GM19324 (cell line): Measurements from ENCODE around the gene L3MBTL4.

Experiments used
- ATAC-seq: cut with Tn5 transposase; IDR thresholded peaks from one replicate; pipeline ENCODE4 v1.9.1; 2021; ENCODE audit warnings: mild to moderate bottlenecking, moderate library complexity; ENCODE audit not compliant: unreplicated experiment, low FRiP score

L3MBTL4 gene

DNA sequence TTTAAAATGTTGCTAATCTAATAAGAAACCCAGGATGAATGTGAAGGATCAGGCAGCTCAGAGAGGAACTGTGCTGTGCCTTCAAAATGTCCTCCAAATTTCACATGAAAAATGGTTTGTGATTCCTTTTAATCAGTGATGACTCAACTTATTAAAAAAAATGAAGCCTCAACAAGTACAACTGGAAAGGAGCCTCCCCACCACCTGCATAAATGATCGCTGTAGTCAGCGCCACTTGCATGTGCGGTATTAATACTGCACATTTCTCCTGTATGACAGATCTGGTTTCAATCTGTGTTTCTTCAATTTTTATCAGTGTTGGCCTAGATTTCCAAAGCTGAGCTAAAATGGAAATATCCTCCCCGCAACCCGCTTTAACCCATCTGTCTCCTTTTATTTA lies 404.4 kb downstream of the L3MBTL4 start:
- no peak for ATAC-seq

DNA sequence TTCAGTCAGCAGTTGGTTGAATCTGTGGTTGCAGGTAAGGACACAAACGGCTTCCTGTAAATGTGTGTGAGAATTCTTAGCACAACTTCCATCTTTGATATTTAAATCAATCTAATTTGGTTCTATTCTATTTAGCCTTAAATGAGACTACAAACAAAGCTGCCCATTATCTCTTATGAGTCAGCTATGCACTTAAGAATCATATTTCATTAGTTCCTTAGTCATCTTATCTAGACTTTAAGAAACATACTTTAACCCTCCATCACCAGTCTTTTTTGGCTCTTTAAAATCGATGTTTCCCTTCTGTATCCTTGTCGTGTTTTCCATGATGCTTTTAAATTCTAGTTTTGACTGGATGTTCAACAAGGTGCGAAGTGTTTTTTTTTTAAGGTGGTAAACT lies 405.0 kb downstream of the L3MBTL4 start:
- no peak for ATAC-seq

DNA sequence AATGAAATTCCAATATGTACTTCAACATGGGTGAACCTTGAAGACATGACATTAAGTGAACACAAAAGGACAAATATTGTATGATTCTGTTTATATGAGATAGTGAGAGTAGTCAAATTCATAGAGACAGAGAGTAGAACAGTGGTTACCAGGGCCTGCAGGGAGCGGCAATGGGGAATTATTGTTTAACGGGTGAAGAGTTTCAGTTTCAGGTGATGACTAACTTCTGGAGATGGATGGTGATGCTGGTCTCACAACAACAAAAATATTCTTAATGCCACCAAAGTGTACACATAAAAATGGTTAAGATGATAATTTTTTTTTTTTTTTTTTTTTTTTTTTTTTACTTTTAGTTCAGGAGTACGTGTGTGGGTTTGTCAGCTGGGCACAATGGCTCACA lies 410.0 kb downstream of the L3MBTL4 start:
- ATAC-seq = peak; percentile 97

DNA sequence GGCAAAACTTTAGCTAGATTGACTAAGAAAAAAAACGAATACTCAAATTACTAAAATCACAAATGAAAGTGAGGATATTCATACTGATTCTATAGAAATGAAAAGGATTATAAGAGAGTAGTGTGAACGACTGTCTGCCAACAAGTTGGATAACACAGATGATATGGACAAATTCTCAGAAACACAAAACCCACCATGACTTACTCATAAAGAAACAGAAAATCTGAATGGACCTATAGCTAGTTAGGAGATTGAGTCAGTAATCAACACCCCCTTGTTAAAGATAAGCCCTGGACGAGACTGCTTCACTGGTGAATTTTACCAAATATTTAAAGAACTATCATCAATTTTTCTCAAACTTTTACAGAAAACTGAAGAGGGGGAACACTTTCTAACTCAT lies 410.6 kb downstream of the L3MBTL4 start:
- ATAC-seq = peak; percentile 27

DNA sequence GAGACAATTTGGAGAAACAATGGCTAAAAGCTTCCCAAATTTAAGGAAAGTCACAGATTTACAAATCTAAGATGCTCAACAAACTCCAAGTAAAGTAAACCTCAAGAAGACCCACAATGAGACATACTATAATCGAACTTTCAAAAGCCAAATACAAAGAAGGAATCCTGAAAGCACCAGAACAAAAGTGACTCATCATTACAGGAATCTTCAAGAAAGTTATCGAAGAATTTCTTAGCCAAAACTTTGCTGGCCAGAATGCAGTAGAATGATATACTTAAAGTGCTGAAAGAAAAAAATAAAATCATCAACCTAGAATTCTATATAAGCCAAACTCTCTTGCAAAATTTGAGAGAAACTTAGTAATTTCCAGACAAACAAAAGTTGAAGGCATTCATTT lies 412.8 kb downstream of the L3MBTL4 start:
- ATAC-seq = no peak

DNA sequence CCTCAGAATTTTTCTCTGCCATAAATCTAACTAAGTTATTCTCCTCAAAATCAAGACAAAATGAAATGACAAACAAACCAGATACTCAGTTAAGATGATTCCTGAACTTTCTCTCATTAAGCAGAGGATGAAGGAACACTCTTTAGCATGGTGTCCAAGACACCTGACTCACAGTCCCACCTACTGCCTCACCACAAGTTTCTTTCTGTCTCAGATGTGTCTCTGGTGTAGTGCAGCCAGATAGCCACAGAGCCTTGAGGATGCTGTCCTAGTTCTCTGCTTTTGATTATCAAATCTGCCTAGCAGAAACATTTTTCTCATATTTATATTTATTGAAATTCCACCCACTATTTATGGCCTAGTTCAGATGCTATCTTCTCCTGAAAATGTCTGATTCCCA lies 415.8 kb downstream of the L3MBTL4 start:
- ATAC-seq = peak; percentile 62

DNA sequence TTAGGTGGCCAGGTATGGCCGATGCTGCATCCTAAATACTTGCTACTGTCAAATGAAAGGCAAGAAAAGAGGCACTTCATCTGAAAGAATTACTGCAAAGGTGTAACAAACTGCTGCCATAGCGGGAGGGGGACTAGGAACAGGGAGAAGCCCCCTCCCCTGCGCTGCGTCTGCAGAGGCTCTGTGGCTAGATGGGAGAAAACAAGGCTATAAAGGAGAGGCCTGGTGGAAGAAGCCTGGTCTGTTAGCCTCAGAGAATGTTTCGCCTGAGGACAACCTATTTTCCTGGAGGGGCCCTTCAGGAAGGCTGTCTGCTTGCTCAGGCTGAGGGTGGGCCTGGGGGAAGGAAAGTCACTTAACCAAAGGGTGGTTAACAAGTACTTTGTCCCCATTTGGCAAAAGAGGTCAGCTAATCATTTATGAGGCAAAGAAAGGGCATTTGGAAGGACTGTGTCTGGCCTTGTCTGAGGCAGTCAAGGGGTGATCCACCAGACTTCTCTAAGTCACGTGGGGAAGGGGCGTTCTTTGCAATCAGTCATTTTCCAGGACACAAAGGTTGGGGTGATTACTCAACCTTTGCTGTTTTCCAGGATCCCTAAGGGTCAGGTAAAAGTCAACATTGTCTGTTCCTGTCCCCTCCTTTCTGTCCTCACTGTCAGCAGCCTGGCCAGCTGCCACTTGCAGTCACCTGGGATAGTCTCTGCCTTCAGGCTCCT lies 416.4 kb downstream of the L3MBTL4 start:
- no peak for ATAC-seq

DNA sequence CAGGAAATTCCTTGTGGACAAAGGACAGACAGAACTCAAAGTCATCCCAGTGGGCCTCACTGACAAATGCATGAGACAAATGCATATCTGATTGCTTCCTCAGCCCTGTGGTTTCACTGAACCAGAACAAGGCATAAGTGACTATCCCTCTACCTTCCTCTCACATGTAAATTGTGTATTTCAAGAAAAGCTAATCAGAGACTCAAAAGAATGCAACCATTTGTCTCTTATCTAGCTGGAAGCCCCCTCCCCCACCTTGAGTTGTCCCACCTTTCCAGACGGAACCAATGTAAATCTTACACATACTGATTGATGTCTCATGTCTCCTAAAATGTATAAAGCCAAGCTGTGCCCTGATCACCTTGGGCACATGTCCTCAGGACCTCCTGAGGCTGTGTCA lies 417.4 kb downstream of the L3MBTL4 start:
- no peak for ATAC-seq

DNA sequence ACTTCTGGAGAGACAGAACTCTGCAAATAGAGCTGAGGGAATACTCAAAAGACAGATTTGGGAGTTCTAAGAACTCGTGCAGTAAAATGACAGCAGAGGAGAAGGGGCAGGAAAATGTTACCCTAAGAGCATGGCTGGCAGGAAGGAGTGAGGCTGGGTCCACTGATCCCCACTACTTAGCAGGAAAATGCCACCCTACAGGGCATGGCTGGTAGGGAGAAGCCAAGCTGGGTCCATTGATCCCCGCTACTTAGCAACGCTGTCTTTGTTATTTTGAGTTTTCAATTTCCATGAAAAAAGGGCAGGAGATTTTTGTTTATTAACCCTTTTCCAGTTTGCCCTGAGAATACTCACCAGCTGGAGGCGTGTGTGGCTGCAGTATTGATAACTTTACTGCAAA lies 419.1 kb downstream of the L3MBTL4 start:
- ATAC-seq = no peak

DNA sequence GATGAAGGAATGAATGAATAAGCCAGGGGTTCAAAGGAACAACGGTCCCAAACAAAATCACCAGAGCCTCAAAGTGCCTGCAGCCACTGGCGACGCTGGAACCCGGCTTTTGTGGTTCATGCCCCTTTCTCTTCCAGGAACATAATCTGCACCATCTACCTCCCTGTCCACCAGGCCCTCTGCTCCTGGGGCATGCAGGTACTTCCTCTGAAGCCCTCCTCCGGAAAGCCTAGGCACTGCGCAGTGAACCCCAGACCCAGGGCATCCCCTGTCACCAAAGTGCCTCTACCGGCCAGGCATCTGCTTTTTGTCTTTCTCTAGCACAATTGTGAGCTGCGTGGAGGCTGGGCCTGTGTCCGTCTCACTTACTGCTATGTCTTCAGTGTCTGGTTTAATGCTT lies 420.8 kb downstream of the L3MBTL4 start:
- no peak for ATAC-seq

DNA sequence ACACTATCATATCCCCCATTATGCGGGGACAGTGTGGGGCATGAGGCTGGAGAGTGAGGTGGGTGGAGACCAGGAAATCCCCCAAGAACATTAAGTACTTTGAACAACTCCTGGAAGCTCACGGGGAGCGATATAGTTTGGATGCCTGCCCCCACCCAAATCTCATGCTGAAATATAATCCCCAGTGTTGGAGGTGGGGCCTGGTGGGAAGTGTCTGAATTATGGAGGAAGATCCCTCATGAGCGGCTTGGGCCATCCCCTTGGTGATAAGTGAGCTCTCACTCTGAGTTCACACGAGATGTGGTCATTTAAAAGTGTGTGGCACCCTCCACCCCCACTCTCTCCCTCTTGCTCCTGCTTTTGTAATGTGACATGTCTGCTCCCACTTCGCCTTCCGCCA lies 422.3 kb downstream of the L3MBTL4 start:
- no peak for ATAC-seq

DNA sequence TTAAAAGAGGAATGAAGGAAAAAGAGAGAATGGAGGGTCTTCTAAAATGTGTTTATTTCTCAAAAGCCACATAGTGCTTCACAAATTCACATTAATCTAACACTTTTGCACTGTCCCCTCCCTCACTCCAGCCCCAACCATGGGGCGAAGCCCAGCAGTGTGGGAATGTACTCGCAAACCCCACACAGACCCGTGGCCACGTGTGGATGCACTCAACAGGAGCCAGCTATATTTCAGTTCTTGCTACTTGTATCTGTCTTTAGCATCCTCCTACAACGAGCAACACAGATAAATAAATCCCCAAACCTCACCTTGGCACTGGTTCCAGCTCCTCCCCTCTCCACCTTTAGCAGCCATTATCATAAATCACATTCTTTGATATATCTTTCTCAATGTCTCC lies 427.5 kb downstream of the L3MBTL4 start:
- ATAC-seq = no peak

DNA sequence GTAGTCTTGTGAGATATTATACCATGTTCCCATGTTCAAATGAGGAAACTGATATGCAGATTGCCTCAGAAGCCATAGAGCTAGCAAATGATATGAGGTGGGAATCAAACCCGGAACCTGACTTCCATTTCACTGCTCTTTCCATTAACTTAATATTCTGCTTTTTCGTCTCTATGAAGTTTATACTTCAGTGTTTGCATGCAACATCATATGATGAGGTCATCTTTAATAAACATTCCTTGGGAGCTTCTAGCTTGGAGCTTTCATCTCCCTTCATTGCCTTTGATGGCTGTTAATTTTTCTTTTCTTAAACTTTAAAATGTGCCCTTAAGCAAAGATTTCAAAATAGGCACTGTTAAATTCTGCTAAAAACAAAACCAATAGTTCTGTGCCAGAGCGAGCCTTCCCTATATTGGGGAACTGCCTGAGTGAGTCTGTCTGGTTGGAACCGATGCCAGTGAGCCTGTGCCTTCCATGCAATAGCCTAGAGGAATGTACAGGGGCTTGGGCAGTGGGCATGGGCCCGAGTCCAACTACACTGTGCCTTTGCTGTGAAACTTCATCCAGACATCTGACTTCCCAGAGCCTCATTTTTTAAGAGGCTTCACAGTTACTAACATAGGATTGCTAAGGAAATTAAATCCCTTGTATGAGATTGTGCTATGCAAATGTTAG lies 428.3 kb downstream of the L3MBTL4 start:
- no peak for ATAC-seq

DNA sequence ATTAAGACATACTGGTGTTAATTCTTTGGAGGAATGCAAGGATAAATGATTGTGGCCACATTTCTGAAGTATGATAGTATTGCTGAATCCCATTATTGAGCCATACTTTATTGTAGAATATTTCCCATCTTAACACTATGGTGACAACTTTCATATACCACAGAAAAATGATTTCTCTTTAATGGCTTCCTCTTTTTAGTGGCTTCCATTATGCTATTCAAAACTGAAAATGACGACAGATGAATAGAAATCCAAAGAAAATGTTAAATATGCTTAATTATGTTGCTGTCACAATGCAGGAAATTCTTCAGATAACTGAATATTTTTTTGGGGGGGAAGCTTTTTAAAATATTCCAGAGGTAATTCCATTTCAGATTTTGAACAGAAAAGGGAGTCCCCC lies 430.5 kb downstream of the L3MBTL4 start:
- no peak for ATAC-seq

DNA sequence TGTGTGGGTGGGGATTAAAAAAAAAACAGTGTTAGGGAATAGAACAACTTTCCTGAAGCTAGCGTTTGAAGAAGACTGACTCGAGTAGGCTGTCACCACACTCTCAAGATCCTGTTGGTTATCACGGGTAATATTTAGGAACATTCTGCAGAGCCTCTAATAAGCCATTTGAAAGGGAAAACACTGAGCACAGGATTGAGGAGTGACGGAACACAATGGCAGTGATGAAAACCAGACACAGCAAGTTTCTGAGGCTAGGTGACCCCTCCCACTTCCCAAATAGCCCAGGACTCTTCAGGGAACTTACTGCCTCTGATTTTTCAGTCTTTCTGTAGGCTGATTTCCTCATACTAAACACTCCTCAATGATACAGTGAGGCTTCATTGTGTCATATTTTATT lies 431.2 kb downstream of the L3MBTL4 start:
- no peak for ATAC-seq

DNA sequence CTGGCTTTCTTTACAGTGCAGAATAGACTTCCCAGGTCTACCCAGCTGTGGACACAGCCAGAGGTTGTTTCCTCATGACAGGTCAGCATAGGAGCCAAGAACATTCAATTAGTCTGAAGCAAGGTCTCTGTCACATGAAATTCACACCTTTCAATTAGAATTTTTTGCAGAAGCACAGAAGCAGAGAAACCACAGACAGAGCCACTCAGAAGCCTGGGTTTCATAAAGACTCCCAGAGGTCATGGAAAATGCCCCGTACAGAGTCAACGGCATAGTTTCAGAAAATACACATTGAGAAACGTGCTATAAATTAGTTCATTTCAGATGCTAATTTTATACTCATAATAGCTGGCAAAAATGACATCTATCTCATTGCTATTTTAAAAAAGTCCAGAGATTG lies 432.4 kb downstream of the L3MBTL4 start:
- ATAC-seq = peak; percentile 48

DNA sequence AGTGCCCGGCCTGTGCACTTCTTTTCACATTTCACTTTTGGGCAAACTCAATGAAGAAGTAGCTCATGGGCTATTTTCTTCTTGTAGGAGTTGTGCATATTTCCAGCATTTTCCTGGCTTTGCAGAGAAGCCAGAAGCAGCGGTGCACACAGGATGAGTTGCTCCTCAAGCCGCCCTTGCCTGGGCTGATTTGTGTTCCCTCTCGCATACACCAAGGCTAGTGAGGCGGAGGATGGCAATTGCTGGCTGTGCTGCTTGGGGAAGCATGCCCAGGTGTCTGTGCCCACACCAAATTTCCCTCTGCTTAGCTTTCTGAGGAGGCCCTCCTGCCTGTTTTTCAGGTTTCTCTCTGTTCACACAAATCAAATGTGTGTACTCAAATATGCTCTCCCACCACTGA lies 434.0 kb downstream of the L3MBTL4 start:
- ATAC-seq = no peak

DNA sequence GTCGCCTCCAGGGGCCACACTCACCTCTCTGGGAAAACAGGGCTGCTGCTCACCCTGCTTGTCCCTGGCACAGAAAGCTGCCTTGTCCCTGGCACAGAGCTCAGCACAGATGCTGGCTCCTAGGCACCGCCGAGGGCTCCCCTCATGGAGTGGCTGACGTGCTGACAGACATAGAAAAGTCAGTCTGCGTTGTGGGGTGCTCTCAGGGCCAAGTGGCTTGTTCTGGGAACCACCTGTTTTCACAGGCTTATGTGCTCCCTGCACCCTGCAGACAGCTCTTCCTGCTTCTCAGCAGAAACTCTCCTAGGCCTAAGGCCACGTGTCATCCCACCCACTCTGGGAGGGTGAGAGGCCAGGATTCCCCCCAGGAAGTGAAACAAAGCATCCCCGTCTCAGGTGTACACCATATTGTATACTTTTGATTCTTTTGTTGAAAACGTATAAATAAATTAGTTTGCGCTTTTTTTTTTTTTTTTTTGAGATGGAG lies 434.7 kb downstream of the L3MBTL4 start:
- ATAC-seq = no peak

DNA sequence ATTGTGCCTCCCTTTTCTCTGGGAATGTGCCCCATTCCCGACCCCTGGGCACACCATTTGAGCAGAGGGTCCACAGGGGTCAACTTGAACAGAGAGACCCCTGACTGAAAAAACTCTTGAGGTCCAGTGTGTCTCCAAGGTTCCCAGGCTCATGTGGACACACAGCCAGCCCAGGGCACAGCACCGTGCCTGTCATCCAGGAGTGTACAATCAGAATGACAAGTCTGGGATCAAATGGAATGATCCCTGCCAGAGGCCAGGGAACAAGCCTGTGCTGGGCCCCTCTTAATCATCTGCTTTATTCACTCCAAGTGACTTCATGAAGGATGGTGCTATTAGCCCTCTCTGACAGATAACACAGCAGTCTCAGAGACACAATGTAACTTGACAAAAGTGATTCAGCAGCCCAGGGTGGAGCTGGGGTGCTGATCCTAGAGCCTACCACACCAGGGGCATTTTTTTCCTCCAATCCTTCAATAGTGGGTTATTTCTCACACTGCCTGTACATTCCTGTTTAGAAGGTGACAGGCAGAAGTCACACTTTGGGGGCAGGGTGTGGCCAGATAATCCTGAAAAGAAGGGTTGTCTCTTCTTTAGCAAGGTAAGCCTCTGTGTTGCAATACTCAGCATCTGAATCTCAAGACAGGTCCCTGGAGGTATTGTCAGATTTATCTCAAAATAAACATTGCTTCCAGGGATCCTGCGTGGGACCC lies 435.4 kb downstream of the L3MBTL4 start:
- no peak for ATAC-seq

DNA sequence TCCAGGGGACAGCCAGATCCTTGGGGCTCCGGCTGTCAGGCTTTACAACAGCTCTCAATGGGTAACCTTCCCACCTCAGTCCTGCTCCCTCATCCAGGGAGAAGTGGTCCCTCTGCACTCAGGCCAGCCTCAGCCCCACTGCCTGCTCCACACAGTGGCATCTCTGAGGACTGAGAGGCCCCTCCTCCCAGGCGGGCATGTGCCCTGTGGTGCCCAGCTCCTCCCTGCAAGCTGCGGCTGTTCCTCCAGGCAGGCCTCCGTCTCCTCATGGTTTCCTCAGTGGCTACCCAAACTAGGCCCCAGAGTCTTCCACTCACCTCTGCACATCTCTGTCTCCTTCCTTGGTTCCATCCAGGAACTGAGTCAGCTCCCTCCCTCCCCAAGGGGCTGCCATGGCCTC lies 437.7 kb downstream of the L3MBTL4 start:
- ATAC-seq = no peak

DNA sequence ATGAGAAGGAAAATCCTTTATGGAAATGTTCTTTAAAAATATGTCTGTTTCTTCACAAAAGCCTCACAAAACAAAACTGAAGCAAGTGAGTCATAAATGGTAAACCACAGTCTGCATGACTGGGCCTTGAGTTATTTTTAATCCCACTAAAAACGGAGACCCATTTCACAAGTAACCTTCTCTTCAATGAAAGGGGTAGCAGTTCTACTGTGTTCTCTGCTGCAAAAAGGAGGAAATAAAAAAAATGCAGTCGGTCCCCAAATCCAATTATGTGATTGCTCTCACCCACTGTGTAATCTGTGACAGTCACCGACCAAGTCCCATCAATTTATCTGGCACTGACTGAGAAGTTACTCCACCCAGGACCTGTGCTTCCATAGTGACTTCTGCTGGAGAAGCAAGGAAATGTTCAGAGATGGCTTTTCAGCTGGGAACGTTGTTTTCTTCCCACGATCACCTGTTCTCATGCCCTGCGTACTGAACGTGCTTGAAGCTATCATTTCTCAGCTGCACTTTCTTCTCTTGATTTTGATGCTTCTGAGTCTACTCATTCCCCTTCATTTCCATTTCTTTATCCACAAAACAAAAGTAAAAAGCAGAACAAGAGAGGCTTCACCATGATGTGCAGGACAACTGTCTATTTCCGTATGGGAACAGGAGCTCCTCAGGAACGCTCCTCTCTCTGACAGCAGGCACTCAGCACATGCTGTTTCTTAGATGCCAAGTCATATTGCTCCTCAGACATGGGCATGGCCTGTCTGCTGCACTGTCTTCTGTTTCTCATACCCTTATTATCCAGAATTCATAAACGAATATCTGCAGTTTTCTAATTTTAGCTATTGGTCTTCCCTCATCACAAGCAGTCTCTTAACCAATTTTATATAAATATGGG lies 439.4 kb downstream of the L3MBTL4 start:
- peak; percentile 49 for ATAC-seq
